ENCODE data around the gene RRAS. TPM values are rescaled to one million over a fixed set of nuclear protein-coding genes. Genes with fewer than 3 reads are reported as not detected.
"Not testable (repeated sequence)": the region's sequence is repeated elsewhere in the genome, so short reads cannot be mapped to it uniquely, and the experiment has no call there.

The RRAS gene
- total RNA-seq, 1 donor from 2014 or later: 6.8 TPM

GRCh38 chr19:49633273-49633672 is 6.7 kb downstream of the RRAS start:
- intact Hi-C loops (cut with micrococcal nuclease): not testable (repeated sequence)

- intact Hi-C loops (cut with micrococcal nuclease): no loop called here
Observed at GRCh38 chr19:49632576-49632975, 7.4 kb downstream of the RRAS start.

GRCh38 chr19:49631610-49632192 is 8.2 kb downstream of the RRAS start:
- intact Hi-C loops (cut with micrococcal nuclease): no loop called here

- intact Hi-C loops (cut with micrococcal nuclease): no loop called here
Observed at GRCh38 chr19:49631014-49631588, 8.8 kb downstream of the RRAS start.

- intact Hi-C loops (cut with micrococcal nuclease): no loop called here
Observed at GRCh38 chr19:49629659-49630058, 10.3 kb downstream of the RRAS start.

GRCh38 chr19:49626226-49626625 is 13.7 kb downstream of the RRAS start:
- intact Hi-C loops (cut with micrococcal nuclease): no loop called here

GRCh38 chr19:49624967-49625910 is 14.7 kb downstream of the RRAS start:
- intact Hi-C loops (cut with micrococcal nuclease): no loop called here

- intact Hi-C loops (cut with micrococcal nuclease): not testable (repeated sequence)
Observed at GRCh38 chr19:49617860-49618259, 22.1 kb downstream of the RRAS start.

- intact Hi-C loops (cut with micrococcal nuclease): no loop called here
Observed at GRCh38 chr19:49616945-49617344, 23.0 kb downstream of the RRAS start.

- intact Hi-C loops (cut with micrococcal nuclease): no loop called here
Observed at GRCh38 chr19:49616532-49616931, 23.4 kb downstream of the RRAS start.

- intact Hi-C loops (cut with micrococcal nuclease): no loop called here
Observed at GRCh38 chr19:49615861-49616260, 24.1 kb downstream of the RRAS start.

GRCh38 chr19:49614096-49614833 is 25.7 kb downstream of the RRAS start:
- intact Hi-C loops (cut with micrococcal nuclease): no loop called here

- intact Hi-C loops (cut with micrococcal nuclease): no loop called here
Observed at GRCh38 chr19:49613374-49613773, 26.6 kb downstream of the RRAS start.

- intact Hi-C loops (cut with micrococcal nuclease): no loop called here
Observed at GRCh38 chr19:49609499-49610092, 30.3 kb downstream of the RRAS start.

- intact Hi-C loops (cut with micrococcal nuclease): no loop called here
Observed at GRCh38 chr19:49605605-49606004, 34.3 kb downstream of the RRAS start.

GRCh38 chr19:49602806-49603205 is 37.1 kb downstream of the RRAS start:
- intact Hi-C loops (cut with micrococcal nuclease): no loop called here

GRCh38 chr19:49601482-49602038 is 38.4 kb downstream of the RRAS start:
- intact Hi-C loops (cut with micrococcal nuclease): no loop called here

- intact Hi-C loops (cut with micrococcal nuclease): no loop called here
Observed at GRCh38 chr19:49599378-49600295, 40.3 kb downstream of the RRAS start.

GRCh38 chr19:49597703-49597974 is 42.3 kb downstream of the RRAS start:
- intact Hi-C loops (cut with micrococcal nuclease): no loop called here

All from T-helper 2 cell treated with Interferon-gamma antibody and Interleukin-4, amounts not matched to agents 100 ng/mL and 5 ng/mL, for 36 hours (primary cell).